GM18873 (cell line): Measurements from ENCODE around the gene DNAH17.
"Not testable (repeated sequence)": the region's sequence is repeated elsewhere in the genome, so short reads cannot be mapped to it uniquely, and the experiment has no call there.

ENCODE experiments used
- ATAC-seq: cut with Tn5 transposase; IDR thresholded peaks from one replicate; pipeline ENCODE4 v1.9.1; 2021; ENCODE audit warnings: mild to moderate bottlenecking, moderate library complexity, moderate number of reproducible peaks; ENCODE audit not compliant: unreplicated experiment, low FRiP score

DNAH17 gene

GRCh38 chr17:78466109-78466785, 110.9 kb downstream of the DNAH17 start:
- not testable (repeated sequence) for ATAC-seq

- ATAC-seq = no peak
Observed at GRCh38 chr17:78462148-78462547, 115.0 kb downstream of the DNAH17 start.

GRCh38 chr17:78461799-78462053, 115.5 kb downstream of the DNAH17 start:
- ATAC-seq = no peak

GRCh38 chr17:78460951-78461798, 116.0 kb downstream of the DNAH17 start:
- ATAC-seq = no peak

GRCh38 chr17:78460176-78460675, 117.0 kb downstream of the DNAH17 start:
- ATAC-seq = no peak

GRCh38 chr17:78459696-78460095, 117.5 kb downstream of the DNAH17 start:
- no peak for ATAC-seq

- ATAC-seq = no peak
Observed at GRCh38 chr17:78458736-78459335, 118.4 kb downstream of the DNAH17 start.

GRCh38 chr17:78458091-78458490, 119.1 kb downstream of the DNAH17 start:
- no peak for ATAC-seq

- ATAC-seq = no peak
Observed at GRCh38 chr17:78454346-78454745, 122.8 kb downstream of the DNAH17 start.

- ATAC-seq = no peak
Observed at GRCh38 chr17:78451753-78452152, 125.4 kb downstream of the DNAH17 start.

GRCh38 chr17:78450696-78451345, 126.4 kb downstream of the DNAH17 start:
- ATAC-seq = no peak

- ATAC-seq = no peak
Observed at GRCh38 chr17:78449983-78450595, 127.1 kb downstream of the DNAH17 start.

- no peak for ATAC-seq
Observed at GRCh38 chr17:78448356-78448993, 128.7 kb downstream of the DNAH17 start.

GRCh38 chr17:78446833-78447232, 130.4 kb downstream of the DNAH17 start:
- no peak for ATAC-seq

- no peak for ATAC-seq
Observed at GRCh38 chr17:78444392-78444791, 132.8 kb downstream of the DNAH17 start.

GRCh38 chr17:78442648-78443218, 134.5 kb downstream of the DNAH17 start:
- ATAC-seq = no peak

GRCh38 chr17:78441271-78441971, 135.8 kb downstream of the DNAH17 start:
- ATAC-seq = no peak

- ATAC-seq = no peak
Observed at GRCh38 chr17:78438694-78439325, 138.4 kb downstream of the DNAH17 start.

- ATAC-seq = no peak
Observed at GRCh38 chr17:78438271-78438691, 138.9 kb downstream of the DNAH17 start.
